ENCODE results near the gene CYS1.

CYS1 gene

GRCh38 chr2:10057231-10058107, 22.7 kb downstream of the CYS1 start:
- H3K27ac ChIP-seq (ENCODE audit: low read depth, low read length, poor library complexity, severe bottlenecking), result no peak overlapping the region
- H3K4me2 ChIP-seq (ENCODE audit: low read length), result no peak overlapping the region
- H3K4me1 ChIP-seq (ENCODE audit: insufficient read depth, low read length, severe bottlenecking), result no peaks in the 10 kb centered on the region
- H2AFZ ChIP-seq (ENCODE audit: low read length), result no peak overlapping the region
- H3K36me3 ChIP-seq (ENCODE audit: insufficient read depth, low read length), result no peaks in the 10 kb centered on the region
- no peaks in the 10 kb centered on the region for H3K9me2 ChIP-seq (ENCODE audit: low read depth, low read length)
- H4K20me1 ChIP-seq (ENCODE audit: insufficient read depth, low read length), result no peaks in the 10 kb centered on the region
- no peaks in the 10 kb centered on the region for H3F3A ChIP-seq (ENCODE audit: insufficient read depth, low read length)
- no peak overlapping the region for H3K9ac ChIP-seq (ENCODE audit: low read length)
- no peaks in the 10 kb centered on the region for H3K27me3 ChIP-seq (ENCODE audit: insufficient read depth, low read length)
- H3K79me2 ChIP-seq (ENCODE audit: insufficient read depth, low read length), result no peaks in the 10 kb centered on the region
- H3K4me3 ChIP-seq (ENCODE audit: low read depth, low read length, poor library complexity, severe bottlenecking), result no peak overlapping the region
- TF ChIP-seq EZH2 (IDR thresholded peaks at IDR 0.05; ENCODE audit: borderline replicate concordance, low read length), result no peak
- TF ChIP-seq, protein P1, sequence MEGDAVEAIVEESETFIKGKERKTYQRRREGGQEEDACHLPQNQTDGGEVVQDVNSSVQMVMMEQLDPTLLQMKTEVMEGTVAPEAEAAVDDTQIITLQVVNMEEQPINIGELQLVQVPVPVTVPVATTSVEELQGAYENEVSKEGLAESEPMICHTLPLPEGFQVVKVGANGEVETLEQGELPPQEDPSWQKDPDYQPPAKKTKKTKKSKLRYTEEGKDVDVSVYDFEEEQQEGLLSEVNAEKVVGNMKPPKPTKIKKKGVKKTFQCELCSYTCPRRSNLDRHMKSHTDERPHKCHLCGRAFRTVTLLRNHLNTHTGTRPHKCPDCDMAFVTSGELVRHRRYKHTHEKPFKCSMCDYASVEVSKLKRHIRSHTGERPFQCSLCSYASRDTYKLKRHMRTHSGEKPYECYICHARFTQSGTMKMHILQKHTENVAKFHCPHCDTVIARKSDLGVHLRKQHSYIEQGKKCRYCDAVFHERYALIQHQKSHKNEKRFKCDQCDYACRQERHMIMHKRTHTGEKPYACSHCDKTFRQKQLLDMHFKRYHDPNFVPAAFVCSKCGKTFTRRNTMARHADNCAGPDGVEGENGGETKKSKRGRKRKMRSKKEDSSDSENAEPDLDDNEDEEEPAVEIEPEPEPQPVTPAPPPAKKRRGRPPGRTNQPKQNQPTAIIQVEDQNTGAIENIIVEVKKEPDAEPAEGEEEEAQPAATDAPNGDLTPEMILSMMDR (IDR thresholded peaks at IDR 0.05; ENCODE audit: low read length), result no peak
- H3K9me3 ChIP-seq (ENCODE audit: low read length), result no peaks in the 10 kb centered on the region

DNA sequence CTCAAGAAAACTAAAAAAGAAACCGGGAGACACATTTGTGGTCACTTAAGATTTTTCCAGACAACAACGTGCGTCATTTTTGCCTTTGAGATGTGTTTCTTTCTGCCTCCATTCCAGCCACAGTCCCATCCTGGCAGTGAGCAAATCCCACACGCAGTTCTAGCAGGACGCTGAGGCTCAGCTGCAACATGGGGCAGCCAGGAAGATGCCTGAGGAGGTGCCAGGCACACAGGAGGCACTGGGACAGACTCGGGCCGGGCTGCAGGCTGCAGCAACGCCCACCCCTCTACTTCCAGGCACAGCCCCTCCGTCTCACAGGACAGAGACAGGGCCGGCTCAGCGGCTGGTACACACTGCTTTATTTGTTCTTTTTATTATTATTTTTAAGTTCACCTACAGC, 23.8 kb downstream of the CYS1 start:
- H3K79me2 ChIP-seq (ENCODE audit: insufficient read depth, low read length), result no peaks in the 10 kb centered on the region
- H3F3A ChIP-seq (ENCODE audit: insufficient read depth, low read length), result no peaks in the 10 kb centered on the region
- TF ChIP-seq, protein P1 (IDR thresholded peaks at IDR 0.05; ENCODE audit: low read length), result no peak
- no peak for TF ChIP-seq EZH2 (IDR thresholded peaks at IDR 0.05; ENCODE audit: borderline replicate concordance, low read length)
- H3K4me3 ChIP-seq (ENCODE audit: low read depth, low read length, poor library complexity, severe bottlenecking), result no peak overlapping the region
- H3K27ac ChIP-seq (ENCODE audit: low read depth, low read length, poor library complexity, severe bottlenecking), result no peak overlapping the region
- no peaks in the 10 kb centered on the region for H3K27me3 ChIP-seq (ENCODE audit: insufficient read depth, low read length)
- no peaks in the 10 kb centered on the region for H3K36me3 ChIP-seq (ENCODE audit: insufficient read depth, low read length)
- H4K20me1 ChIP-seq (ENCODE audit: insufficient read depth, low read length), result no peaks in the 10 kb centered on the region
- no peak overlapping the region for H2AFZ ChIP-seq (ENCODE audit: low read length)
- no peaks in the 10 kb centered on the region for H3K9me2 ChIP-seq (ENCODE audit: low read depth, low read length)
- no peak overlapping the region for H3K9ac ChIP-seq (ENCODE audit: low read length)
- H3K4me1 ChIP-seq (ENCODE audit: insufficient read depth, low read length, severe bottlenecking), result no peaks in the 10 kb centered on the region
- H3K9me3 ChIP-seq (ENCODE audit: low read length), result no peaks in the 10 kb centered on the region
- H3K4me2 ChIP-seq (ENCODE audit: low read length), result no peak overlapping the region

- Histone ChIP-seq H4K20me1 (ENCODE audit: insufficient read depth, low read length) (no peaks in the 10 kb centered on the region), H3K79me2 (ENCODE audit: insufficient read depth, low read length) (no peaks in the 10 kb centered on the region), H2AFZ (ENCODE audit: low read length) (no peak overlapping the region), H3K4me2 (ENCODE audit: low read length) (no peak overlapping the region), H3K9me3 (ENCODE audit: low read length) (no peaks in the 10 kb centered on the region), H3K9me2 (ENCODE audit: low read depth, low read length) (no peaks in the 10 kb centered on the region), H3K36me3 (ENCODE audit: insufficient read depth, low read length) (no peaks in the 10 kb centered on the region), H3F3A (ENCODE audit: insufficient read depth, low read length) (no peaks in the 10 kb centered on the region), H3K4me3 (ENCODE audit: low read depth, low read length, poor library complexity, severe bottlenecking) (no peak overlapping the region), H3K27ac (ENCODE audit: low read depth, low read length, poor library complexity, severe bottlenecking) (no peak overlapping the region), H3K9ac (ENCODE audit: low read length) (no peak overlapping the region), H3K4me1 (ENCODE audit: insufficient read depth, low read length, severe bottlenecking) (no peaks in the 10 kb centered on the region), H3K27me3 (ENCODE audit: insufficient read depth, low read length) (no peaks in the 10 kb centered on the region)
- TF ChIP-seq, protein P1 (IDR thresholded peaks at IDR 0.05; ENCODE audit: low read length), result no peak
- TF ChIP-seq EZH2 (IDR thresholded peaks at IDR 0.05; ENCODE audit: borderline replicate concordance, low read length), result no peak
Observed at GRCh38 chr2:10054976-10055375, 25.2 kb downstream of the CYS1 start.

Data from OCI-LY1 (cell line).